ENCODE results near the gene BEND6. TPM values are rescaled to one million over a fixed set of nuclear protein-coding genes. Genes with fewer than 3 reads are reported as not detected.
A peak's percentile ranks its signal among the peaks of the same experiment; 100 is the strongest.

Gene BEND6, protein sequence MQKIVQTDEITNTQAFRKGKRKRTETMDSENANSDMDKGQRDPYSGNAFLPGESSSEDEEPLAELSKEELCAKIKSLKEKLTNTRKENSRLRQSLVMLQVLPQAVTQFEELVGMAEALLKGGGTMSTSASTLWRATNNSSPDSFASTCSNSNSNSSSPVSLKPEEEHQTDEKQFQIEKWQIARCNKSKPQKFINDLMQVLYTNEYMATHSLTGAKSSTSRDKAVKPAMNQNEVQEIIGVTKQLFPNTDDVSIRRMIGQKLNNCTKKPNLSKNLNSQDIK
- total RNA-seq = not detected in 2 replicates

DNA sequence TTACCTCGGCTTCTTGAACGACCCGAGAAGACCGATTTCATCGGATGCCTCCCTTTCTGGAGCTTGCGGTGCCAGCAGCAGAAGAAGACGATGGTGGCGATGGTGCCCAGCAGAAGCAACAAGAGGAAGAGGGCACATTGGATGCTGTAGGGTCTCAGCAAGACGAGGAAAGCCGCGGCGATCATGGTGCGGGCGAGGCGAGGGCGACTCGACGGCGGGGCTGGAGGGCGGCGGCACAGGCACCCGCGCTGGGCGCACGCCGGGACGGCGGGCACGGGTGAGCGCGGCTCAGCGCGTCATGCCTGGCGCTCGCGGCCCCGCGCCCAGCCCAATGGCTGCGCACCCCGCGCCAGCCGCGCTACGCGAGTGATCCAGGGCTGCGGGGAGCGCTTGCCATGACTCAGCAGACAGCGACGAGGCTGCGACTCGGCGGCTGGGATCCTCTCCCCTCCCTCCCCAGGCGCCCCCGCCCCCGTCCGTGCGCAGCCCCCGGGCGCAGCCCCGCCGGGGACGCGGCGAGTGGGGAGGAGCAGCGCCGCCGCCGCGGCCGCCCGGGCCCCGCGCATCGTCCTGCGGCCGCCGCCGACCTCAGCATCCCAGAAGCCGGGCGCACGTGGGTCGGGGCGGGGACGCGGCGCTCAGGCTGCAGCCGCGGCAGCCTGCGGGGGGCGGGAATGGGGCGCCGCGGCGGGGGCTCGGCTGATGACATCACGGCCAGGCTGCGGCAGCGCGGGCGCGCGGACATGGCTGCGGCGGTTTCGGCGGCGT is at the start of gene BEND6:
Gene BEND6, plus strand, starts transcription at position 705 of the 768 bp plus-strand sequence. CDS start 26,704 bp downstream, outside the sequence.
- Mint-ChIP-seq H3K4me1 (ENCODE audit: low read depth) (peaks cover 21% of the 10 kb centered on the region), H3K9me3 (no peaks in the 10 kb centered on the region), H3K4me3 (ENCODE audit: low read depth) (peak within 1 kb of the TSS; percentile 88), H3K27ac (peak within 1 kb of the TSS; percentile 76), H3K36me3 (ENCODE audit: low read depth) (no peaks in the 10 kb centered on the region), H3K27me3 (ENCODE audit: low read depth) (peaks cover 65% of the 10 kb centered on the region)
- peak; percentile 28 for DNase-seq (ENCODE audit: low spot score)
- intact Hi-C loops (cut with micrococcal nuclease) = loop anchor here (1.0 to 10.0 kb wide), 8 partner anchors 50 to 362 kb away; partner anchors contain the start of genes BAG2, KIAA1586 and ZNF451

DNA sequence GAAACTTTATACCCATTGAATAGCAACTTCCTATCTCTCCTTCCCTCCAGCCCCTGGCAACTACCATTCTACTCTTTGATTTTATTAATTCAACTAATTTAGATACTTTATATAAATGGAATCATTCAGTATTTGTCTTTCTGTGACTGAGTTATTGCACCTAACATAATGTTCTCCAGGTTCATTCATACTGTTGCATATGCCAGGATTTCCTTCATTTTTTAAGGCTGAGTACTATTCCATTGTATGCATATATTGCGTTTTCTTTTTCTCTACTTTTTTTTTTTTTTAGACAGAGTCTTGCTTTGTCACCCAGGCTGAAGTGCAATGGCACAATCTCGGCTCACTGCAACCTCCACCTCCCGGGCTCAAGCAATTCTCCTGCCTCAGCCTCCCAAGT is 49.5 kb upstream of the BEND6 start:
- H3K4me3 Mint-ChIP-seq (ENCODE audit: low read depth) = no peak overlapping the region

DNA sequence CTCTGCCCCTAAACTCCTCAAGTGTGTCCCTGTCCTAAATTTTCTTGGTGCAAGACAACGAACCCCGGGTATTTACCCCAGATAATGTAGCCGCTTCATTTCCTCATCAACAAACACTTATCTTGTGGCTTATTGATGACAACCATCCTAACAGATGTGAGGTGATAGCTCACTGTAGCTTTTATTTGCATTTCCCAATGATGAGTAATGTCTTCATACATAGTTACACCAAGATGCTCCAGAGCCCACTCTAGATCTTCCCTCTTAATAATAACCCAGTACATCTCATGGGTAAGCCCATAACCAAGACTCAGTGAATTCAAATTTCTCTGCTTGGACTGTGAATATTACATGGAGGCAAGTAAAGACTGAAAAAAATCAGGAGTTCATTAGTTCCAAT is 48.2 kb upstream of the BEND6 start:
- H3K27ac Mint-ChIP-seq = no peak overlapping the region
- H3K27me3 Mint-ChIP-seq (ENCODE audit: low read depth) = peaks cover 22% of the 10 kb centered on the region
- DNase-seq (ENCODE audit: low spot score) = no peak
- H3K9me3 Mint-ChIP-seq = no peaks in the 10 kb centered on the region
- intact Hi-C loops (cut with micrococcal nuclease) = no loop called here
- H3K4me3 Mint-ChIP-seq (ENCODE audit: low read depth) = no peak overlapping the region
- no peaks in the 10 kb centered on the region for H3K4me1 Mint-ChIP-seq (ENCODE audit: low read depth)
- no peaks in the 10 kb centered on the region for H3K36me3 Mint-ChIP-seq (ENCODE audit: low read depth)

More for the DNA sequence above, 49.5 kb upstream of the BEND6 start:
- H3K36me3 Mint-ChIP-seq (ENCODE audit: low read depth) = no peaks in the 10 kb centered on the region
- H3K9me3 Mint-ChIP-seq = no peaks in the 10 kb centered on the region
- no peak for DNase-seq (ENCODE audit: low spot score)
- H3K27me3 Mint-ChIP-seq (ENCODE audit: low read depth) = peaks cover 22% of the 10 kb centered on the region
- intact Hi-C loops (cut with micrococcal nuclease) = loop anchor here (2.0 kb wide), 1 partner anchor 49 kb away; the partner anchor contains the start of gene BEND6
- no peaks in the 10 kb centered on the region for H3K4me1 Mint-ChIP-seq (ENCODE audit: low read depth)
- no peak overlapping the region for H3K27ac Mint-ChIP-seq

DNA sequence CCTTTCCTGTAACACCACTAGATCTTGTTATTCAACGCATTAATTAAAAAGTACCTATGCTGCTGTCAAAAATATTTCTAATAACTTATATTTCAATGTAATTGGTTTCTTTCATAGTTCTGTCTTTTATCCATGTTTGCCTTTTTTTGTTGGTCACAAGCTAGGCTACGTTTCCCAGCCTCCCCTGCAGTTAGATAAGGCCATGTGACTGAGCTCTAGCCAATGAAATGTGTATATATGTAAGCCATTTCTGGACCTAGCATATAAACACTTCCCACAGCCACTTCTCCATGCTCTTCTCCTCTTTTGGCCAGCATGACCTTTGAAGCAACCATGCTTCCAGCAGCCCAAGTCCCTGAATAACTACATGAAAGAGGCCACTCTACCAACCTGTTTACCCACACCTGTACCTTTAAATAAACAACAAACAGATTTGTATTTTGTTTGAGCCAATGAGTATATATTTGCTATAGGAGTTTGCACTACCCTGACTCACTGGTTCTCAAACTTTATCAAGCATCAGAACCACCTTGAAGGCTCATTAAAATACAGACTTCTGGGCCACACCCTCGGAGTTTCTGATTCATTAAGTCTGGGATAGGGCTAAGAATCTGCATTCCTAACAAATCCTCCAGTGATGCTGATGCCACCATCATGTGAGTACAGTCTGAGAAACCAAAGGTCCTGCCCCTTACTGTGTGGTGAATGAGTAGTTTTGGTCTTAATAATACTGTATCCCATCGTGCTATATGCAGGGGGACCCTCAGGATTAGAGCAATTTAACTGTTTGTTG is 45.6 kb upstream of the BEND6 start:
- Mint-ChIP-seq H3K27ac (no peak overlapping the region), H3K4me1 (ENCODE audit: low read depth) (no peaks in the 10 kb centered on the region), H3K27me3 (ENCODE audit: low read depth) (peaks cover 24% of the 10 kb centered on the region), H3K4me3 (ENCODE audit: low read depth) (no peak overlapping the region), H3K36me3 (ENCODE audit: low read depth) (no peaks in the 10 kb centered on the region), H3K9me3 (no peaks in the 10 kb centered on the region)
- intact Hi-C loops (cut with micrococcal nuclease) = no loop called here
- DNase-seq (ENCODE audit: low spot score) = no peak

DNA sequence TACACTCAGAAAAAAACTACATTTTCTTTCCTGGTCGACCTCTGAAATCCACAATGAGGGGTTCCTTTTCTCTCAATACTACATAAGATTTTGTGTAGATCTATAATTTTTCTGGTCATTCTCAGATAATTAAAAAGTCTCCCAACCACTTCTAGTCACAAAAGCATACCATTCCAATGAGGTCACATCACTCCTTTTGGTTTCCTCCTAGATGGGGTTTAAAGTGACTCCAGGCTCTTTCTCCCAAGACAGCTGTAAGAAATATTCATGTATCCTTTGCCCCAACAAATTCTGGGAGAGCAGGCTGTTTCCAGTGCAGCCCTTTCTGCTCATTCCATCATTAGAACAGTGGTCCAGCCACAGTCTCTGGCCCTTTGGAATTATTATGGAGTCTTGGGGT is 43.1 kb upstream of the BEND6 start:
- Mint-ChIP-seq H3K27ac (no peak overlapping the region), H3K4me3 (ENCODE audit: low read depth) (no peak overlapping the region), H3K4me1 (ENCODE audit: low read depth) (no peaks in the 10 kb centered on the region), H3K27me3 (ENCODE audit: low read depth) (peaks cover 13% of the 10 kb centered on the region), H3K9me3 (no peaks in the 10 kb centered on the region), H3K36me3 (ENCODE audit: low read depth) (no peaks in the 10 kb centered on the region)
- no peak for DNase-seq (ENCODE audit: low spot score)
- intact Hi-C loops (cut with micrococcal nuclease) = no loop called here

DNA sequence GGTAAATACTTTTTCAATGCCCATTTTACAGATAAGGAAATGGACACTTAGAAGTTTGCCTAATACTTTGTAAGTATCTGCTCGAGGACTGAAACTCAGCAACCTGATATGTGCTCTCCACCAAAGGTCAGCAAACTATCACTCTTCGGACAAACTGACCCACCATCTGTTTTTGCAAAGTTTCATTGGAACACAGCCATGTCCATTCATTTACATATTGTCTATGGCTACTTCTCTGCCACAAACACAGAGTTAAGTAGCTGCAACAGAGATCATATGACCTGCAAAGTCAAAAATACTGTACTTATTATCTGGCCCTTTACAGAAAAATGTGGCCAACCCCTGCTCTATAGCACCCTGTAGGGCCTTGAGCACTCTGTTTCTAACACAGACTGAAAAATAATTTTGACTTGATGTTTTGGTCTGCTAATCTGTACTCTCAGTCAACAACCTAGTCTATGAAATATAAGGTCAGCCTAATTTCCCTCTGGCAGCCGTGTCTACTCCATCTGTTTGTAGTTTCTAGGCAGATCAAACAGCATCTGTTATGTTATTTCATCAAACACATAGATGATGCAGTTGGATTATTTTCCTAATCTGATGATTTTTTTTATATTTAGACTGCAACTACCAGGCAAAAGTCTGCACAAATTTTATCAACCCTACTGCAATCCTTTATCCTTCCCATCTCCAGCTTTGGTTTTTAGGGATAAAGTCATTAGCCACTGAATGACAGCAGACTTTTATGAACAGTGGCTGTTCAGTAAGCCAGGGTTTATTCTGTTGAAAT is 41.4 kb upstream of the BEND6 start:
- H3K36me3 Mint-ChIP-seq (ENCODE audit: low read depth) = no peaks in the 10 kb centered on the region
- no peaks in the 10 kb centered on the region for H3K9me3 Mint-ChIP-seq
- no peaks in the 10 kb centered on the region for H3K4me1 Mint-ChIP-seq (ENCODE audit: low read depth)
- H3K27me3 Mint-ChIP-seq (ENCODE audit: low read depth) = peaks cover 22% of the 10 kb centered on the region
- H3K4me3 Mint-ChIP-seq (ENCODE audit: low read depth) = no peak overlapping the region
- no peak for DNase-seq (ENCODE audit: low spot score)
- intact Hi-C loops (cut with micrococcal nuclease) = no loop called here
- H3K27ac Mint-ChIP-seq = no peak overlapping the region

DNA sequence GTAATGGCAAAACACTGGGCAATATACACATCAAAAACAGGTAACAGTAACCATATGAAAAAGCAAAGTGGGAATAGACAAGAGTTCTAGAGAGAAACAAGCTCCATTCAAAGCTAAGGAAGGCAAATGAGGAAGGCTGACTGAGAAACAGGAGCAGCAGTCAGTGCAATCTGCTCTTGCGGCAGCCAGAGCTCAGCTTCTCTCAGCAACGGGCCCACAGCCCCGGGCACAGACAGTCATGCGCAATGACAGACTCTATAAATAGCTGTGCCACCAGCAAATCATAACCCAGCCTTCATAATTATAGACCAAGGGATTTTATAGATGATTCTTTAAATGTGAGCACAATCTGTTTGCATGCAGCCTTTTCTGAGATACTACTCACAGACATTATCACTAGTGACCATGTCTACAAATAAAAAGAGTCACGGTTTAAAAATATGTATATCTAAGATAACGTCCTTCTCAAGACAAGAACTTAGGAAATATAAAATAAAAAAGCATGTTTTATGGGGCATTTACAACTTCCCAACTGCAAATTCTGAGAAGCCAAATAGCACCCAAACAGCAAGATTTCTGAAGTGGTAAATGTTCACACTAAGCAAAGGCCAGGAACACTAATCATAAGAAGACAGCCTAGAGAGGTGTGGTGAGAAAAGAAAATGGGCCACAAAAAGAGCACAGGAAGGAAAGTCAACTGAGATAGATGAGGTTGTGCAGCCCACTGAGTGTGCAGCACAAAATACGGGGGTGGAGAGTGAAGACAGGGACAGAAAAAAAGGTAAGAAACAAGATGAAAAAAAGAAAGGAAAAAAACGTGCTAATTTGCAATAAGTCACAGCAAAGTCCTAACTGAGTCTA is 39.9 kb upstream of the BEND6 start:
- Mint-ChIP-seq H3K27me3 (ENCODE audit: low read depth) (peaks cover 23% of the 10 kb centered on the region), H3K9me3 (no peaks in the 10 kb centered on the region), H3K4me1 (ENCODE audit: low read depth) (no peaks in the 10 kb centered on the region), H3K27ac (no peak overlapping the region), H3K36me3 (ENCODE audit: low read depth) (no peaks in the 10 kb centered on the region), H3K4me3 (ENCODE audit: low read depth) (no peak overlapping the region)
- intact Hi-C loops (cut with micrococcal nuclease) = no loop called here
- no peak for DNase-seq (ENCODE audit: low spot score)

DNA sequence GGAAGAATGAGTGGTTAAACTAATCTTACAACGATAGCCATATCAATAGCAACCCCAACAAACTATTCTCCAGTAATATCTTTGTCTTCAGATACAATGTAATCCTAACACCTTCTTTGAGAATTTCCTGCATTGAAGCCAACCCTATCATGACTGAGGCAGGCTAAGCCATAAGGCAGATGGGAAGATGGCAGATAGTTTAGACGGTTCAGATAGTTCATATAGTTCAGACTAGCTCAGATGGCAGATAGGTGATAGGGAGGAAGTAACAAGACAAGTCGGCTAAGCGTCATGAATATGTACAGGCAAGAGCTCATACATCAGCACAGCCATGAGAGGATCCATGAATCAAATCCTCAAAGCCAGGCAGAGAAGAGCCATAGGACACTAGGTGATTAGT is 39.1 kb upstream of the BEND6 start:
- no peaks in the 10 kb centered on the region for H3K4me1 Mint-ChIP-seq (ENCODE audit: low read depth)
- intact Hi-C loops (cut with micrococcal nuclease) = no loop called here
- H3K9me3 Mint-ChIP-seq = no peaks in the 10 kb centered on the region
- H3K27me3 Mint-ChIP-seq (ENCODE audit: low read depth) = peaks cover 23% of the 10 kb centered on the region
- no peak overlapping the region for H3K27ac Mint-ChIP-seq
- H3K36me3 Mint-ChIP-seq (ENCODE audit: low read depth) = no peaks in the 10 kb centered on the region
- H3K4me3 Mint-ChIP-seq (ENCODE audit: low read depth) = no peak overlapping the region
- DNase-seq (ENCODE audit: low spot score) = no peak

DNA sequence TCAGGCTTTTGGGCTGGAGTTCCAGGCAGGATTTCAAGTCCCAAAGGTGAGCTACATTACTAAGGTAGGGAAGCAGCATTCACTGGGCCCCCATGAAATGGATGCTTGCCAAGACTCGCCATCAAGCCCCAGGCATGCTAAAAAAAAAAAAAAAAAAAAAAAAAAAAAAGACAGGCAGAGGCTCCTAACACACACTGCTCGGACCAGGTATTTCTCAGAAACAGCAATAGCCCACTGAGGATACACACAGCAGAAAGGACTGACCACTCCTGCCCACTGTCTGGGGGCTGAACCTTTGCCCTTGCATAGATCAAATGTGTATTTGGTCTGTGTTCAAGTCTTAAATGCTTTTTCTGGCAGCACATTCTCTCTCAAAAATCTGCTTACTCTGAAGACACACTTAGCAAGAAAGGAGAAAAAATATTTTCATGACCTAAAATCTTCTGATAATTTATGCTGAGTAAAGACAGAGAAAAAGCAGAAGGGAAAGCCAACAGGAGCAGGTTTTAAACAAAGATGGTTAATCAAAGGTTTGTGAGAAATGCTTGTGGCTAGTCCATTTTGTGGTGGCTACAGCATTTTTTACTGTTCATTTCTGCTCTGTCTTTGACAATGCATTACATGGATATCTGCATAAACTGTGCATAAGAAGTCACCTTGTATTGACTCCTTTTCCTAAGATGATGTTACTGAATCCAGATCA is 37.9 kb upstream of the BEND6 start:
- Mint-ChIP-seq H3K36me3 (ENCODE audit: low read depth) (no peaks in the 10 kb centered on the region), H3K4me1 (ENCODE audit: low read depth) (no peaks in the 10 kb centered on the region), H3K27ac (no peak overlapping the region), H3K9me3 (no peaks in the 10 kb centered on the region), H3K27me3 (ENCODE audit: low read depth) (peaks cover 26% of the 10 kb centered on the region), H3K4me3 (ENCODE audit: low read depth) (no peak overlapping the region)
- intact Hi-C loops (cut with micrococcal nuclease) = no loop called here
- DNase-seq (ENCODE audit: low spot score) = no peak

DNA sequence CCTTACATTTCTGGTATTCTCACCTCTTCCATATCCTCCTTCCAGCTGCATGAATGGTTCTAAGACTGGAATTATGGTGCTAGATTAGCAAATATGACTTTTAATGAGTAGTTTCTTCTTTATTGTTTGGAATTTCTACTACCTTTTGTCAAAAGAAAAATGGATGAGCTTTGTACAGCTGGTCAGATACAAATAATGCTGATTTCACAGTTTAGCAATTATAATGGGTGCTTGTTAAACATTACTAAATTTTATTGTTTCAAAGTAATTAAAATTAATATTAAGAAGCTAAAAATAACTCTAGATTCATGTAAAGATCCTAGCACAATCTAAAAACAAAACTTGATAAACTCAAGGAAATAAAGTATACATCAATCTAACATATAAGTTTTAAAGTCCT is 32.3 kb upstream of the BEND6 start:
- Mint-ChIP-seq H3K9me3 (no peaks in the 10 kb centered on the region), H3K4me3 (ENCODE audit: low read depth) (no peak overlapping the region), H3K4me1 (ENCODE audit: low read depth) (no peaks in the 10 kb centered on the region), H3K36me3 (ENCODE audit: low read depth) (no peaks in the 10 kb centered on the region), H3K27me3 (ENCODE audit: low read depth) (peaks cover 33% of the 10 kb centered on the region), H3K27ac (no peak overlapping the region)
- no peak for DNase-seq (ENCODE audit: low spot score)
- intact Hi-C loops (cut with micrococcal nuclease) = no loop called here

DNA sequence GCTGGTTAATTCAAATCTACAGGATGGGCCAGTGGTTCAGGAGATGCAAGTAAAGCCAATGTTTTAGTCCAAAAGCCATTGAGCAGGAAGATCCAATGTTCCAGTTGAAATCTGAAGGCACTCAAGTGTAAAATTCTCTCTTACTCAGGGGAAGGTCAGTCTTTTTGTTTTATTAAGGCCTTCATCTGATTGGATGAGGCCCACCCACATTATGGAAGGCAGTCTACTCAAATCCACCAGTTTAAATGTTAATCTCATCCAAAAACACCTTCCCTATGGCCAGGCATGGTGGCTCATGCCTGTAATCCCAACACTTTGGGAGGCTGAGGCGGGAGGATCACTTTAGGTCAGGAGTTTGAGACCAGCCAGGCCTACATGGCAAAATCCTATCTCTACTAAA is 31.3 kb upstream of the BEND6 start:
- H3K36me3 Mint-ChIP-seq (ENCODE audit: low read depth) = no peaks in the 10 kb centered on the region
- no peaks in the 10 kb centered on the region for H3K9me3 Mint-ChIP-seq
- no peak overlapping the region for H3K4me3 Mint-ChIP-seq (ENCODE audit: low read depth)
- H3K4me1 Mint-ChIP-seq (ENCODE audit: low read depth) = no peaks in the 10 kb centered on the region
- H3K27ac Mint-ChIP-seq = no peak overlapping the region
- peaks cover 31% of the 10 kb centered on the region for H3K27me3 Mint-ChIP-seq (ENCODE audit: low read depth)
- no peak for DNase-seq (ENCODE audit: low spot score)
- intact Hi-C loops (cut with micrococcal nuclease) = no loop called here
